Measurements from ENCODE around the gene AKT1S1. TPM values are rescaled to one million over a fixed set of nuclear protein-coding genes. Genes with fewer than 3 reads are reported as not detected.

Gene AKT1S1
- total and polyA plus RNA-seq, 11 donors: 25.3 to 55.1 (median 35.0) TPM

DNA sequence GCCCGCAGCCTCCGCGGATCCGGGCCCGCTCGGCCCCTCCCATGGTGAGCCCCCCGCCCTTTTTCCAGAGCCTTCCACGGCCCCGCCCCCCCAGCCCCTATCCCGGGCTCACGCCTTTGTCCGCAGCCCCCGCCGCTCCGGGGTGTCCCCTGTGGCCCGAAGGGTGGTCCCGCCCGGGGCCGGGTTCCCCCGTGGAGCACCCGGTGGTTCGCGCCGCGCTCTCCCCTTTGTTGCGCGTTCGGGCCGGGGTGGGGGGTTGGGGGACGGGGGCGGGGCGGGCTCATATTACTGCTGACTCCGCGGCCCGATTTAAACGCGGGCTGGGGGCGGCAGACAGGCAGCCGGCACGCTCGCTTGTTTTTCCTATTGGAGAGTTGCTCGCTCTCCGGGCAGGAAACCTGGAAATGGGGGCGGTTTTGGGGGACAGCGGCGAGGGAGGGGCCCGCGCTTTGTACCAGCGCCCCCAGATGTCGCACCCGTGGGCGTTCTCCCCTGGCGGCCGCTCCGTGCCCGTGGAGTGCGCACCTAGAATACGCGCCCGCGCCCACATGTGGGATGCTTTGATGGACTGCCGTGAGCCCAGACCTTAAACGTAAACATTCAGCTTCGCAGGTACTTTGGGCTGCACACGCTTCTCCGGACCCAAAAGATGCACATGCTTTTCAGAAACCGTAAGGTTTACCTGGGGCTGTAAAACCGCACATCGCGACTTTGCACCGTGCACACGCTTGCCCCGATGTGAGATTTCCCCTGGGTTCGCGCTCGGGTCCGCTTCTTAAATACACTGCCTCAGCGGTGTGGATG is 25.5 kb downstream of the AKT1S1 start:
- Histone ChIP-seq H3K4me3 (peak overlapping the region; percentile 60 to 99 (median 76)), H3K36me3 (peaks cover 0 to 25% (median 20%) of the 10 kb centered on the region in 9 donors), H3K4me1 (peaks cover 3 to 42% (median 25%) of the 10 kb centered on the region in 12 donors), H3K9me3 (peaks cover 0 to 9% (median 0%) of the 10 kb centered on the region in 12 donors), H3K27me3 (no peaks in the 10 kb centered on the region), H3K27ac (peak overlapping the region; percentile 93 to 100 (median 99))
- WGBS, 4 donors: 2 to 10% (median 5%) methylated on average over 17 to 78 of the region's 78 CpGs
- peak in 1 of 5 donors; percentile 58 for DNase-seq
- ATAC-seq: no peak
- intact Hi-C loops (cut with DNase I): loop anchor here in 6 of 10 donors (2.0 to 5.0 kb wide), 4 partner anchors 15 to 39 kb away; partner anchors contain the start of genes MED25 (in 4 of the 6), FUZ (in 1 of the 6) and PNKP (in 1 of the 6)
- TF ChIP-seq POLR2A (IDR thresholded peaks at IDR 0.05): no peak
- TF ChIP-seq CTCF (IDR thresholded peaks at IDR 0.05): peak in 1 of 12 donors; percentile 6

GRCh38 chr19:49850487-49851342 is 26.4 kb downstream of the AKT1S1 start, which contains the start of gene PTOV1:
TSS of gene PTOV1 (plus strand) at chr19:49851159.
- peak; percentile 94 to 97 (median 94) for ATAC-seq
- WGBS, 4 donors: 1% methylated on average over 36 to 98 of the region's 98 CpGs
- DNase-seq: peak; percentile 92 to 96 (median 93)
- peak within 1 kb of the TSS; percentile 93 to 100 (median 99) for H3K27ac ChIP-seq
- TF ChIP-seq CTCF (IDR thresholded peaks at IDR 0.05) (no peak), POLR2A (IDR thresholded peaks at IDR 0.05) (peak; percentile 29 to 86)
- H3K9me3 ChIP-seq: peaks cover 0 to 9% (median 0%) of the 10 kb centered on the region in 12 donors
- peaks cover 3 to 42% (median 25%) of the 10 kb centered on the region in 12 donors for H3K4me1 ChIP-seq
- no peaks in the 10 kb centered on the region for H3K27me3 ChIP-seq
- H3K4me3 ChIP-seq: peak within 1 kb of the TSS; percentile 60 to 99 (median 76)
- intact Hi-C loops (cut with DNase I): loop anchor here in 6 of 10 donors (1.0 to 5.0 kb wide), 6 partner anchors 16 to 173 kb away; partner anchors contain the start of genes MED25 (in 4 of the 6), FUZ (in 1 of the 6), PNKP (in 1 of the 6) and PRMT1 (in 1 of the 6)
- H3K36me3 ChIP-seq: peaks cover 0 to 16% (median 11%) of the 10 kb centered on the region in 9 donors

- H3K4me1 ChIP-seq: peaks cover 3 to 42% (median 25%) of the 10 kb centered on the region in 12 donors
- H3K27me3 ChIP-seq: no peaks in the 10 kb centered on the region
- H3K4me3 ChIP-seq: peak overlapping the region; percentile 60 to 99 (median 76)
- peak overlapping the region in 11 of 12 donors; percentile 94 to 100 (median 99) for H3K27ac ChIP-seq
- no peak for TF ChIP-seq CTCF (IDR thresholded peaks at IDR 0.05)
- intact Hi-C loops (cut with DNase I): loop anchor here in 6 of 10 donors (1.0 to 5.0 kb wide), 6 partner anchors 17 to 173 kb away; partner anchors contain the start of genes MED25 (in 4 of the 6), FUZ (in 1 of the 6), PNKP (in 1 of the 6) and PRMT1 (in 1 of the 6)
- ATAC-seq: peak in 2 of 4 donors; percentile 4 to 22
- DNase-seq: no peak
- WGBS, 4 donors: 46 to 58% (median 57%) methylated on average over 12 of the region's 12 CpGs
- peaks cover 0 to 9% (median 0%) of the 10 kb centered on the region in 12 donors for H3K9me3 ChIP-seq
- peaks cover 0 to 10% (median 5%) of the 10 kb centered on the region in 9 donors for H3K36me3 ChIP-seq
Observed at GRCh38 chr19:49850221-49850486, 27.0 kb downstream of the AKT1S1 start.

Data from heart left ventricle (tissue), 16 donors.